ENCODE data around the gene IL16.

Gene IL16

GRCh38 chr15:81257435-81257834, 60.8 kb downstream of the IL16 start:
- DNase-seq = no peak

GRCh38 chr15:81258455-81258854, 61.8 kb downstream of the IL16 start:
- DNase-seq = no peak

DNA sequence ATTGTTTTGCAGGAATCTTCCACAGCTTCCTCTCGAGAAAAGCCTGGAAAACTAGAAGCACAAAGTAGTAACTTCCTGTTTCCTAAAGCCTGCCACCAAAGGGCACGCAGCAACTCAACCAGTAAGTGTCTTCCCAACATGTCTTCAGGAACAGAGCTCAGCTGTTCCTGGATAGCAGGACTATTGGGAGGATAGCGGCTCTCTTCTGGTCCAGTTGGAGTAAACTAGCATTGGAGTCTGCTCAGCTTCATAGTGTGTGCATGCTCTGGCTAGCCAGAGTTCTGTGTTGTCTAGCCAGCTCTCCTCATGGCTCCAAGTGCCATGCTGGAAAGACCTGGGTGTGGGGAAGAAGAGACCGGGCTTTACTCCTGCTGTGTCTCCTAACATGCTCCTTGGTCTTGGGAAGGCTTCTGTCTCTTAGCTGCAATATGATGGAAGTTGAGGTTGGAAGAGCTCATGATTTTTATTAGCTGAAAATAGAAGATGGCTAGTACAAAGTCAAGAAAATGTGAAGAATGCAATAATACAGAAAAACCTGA, 63.1 kb downstream of the IL16 start:
- DNase-seq = no peak

DNA sequence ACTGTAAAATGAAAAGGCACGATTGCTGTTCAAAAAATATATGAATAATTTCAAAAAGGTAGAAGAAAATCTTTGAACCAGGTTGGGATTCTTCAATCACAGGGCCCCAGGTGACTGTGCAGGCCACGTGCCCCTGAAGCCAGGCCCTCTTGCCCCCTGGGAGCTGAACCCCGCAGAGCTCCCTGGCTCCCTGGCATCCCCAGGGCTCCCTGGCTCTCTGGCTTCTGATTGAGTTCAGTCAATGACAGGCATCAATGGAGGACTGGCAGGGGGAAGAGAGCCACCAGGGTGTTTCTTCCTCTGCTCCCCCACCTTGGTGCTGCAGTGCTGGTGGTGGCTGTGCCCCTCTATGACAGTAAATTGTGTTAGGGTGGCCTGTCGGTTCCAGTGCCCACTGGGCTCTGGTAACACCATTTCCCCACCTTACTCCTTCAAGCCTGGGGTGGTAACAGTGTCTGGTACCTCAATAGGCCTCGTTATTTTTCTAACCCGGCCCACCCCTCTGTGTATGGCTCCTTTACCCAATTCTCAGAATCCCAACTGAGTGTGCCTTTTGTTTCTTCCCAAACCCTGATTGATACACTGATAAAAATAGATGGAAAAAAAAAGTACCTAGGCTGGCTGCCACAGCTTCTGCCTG, 64.6 kb downstream of the IL16 start:
- no peak for DNase-seq

GRCh38 chr15:81263477-81263876, 66.8 kb downstream of the IL16 start:
- no peak for DNase-seq

- no peak for DNase-seq
Observed at GRCh38 chr15:81264072-81264857, 67.6 kb downstream of the IL16 start.

GRCh38 chr15:81265256-81265943, 68.7 kb downstream of the IL16 start:
- no peak for DNase-seq

- DNase-seq = peak; percentile 75
Observed at GRCh38 chr15:81265944-81266775, 69.5 kb downstream of the IL16 start.

DNA sequence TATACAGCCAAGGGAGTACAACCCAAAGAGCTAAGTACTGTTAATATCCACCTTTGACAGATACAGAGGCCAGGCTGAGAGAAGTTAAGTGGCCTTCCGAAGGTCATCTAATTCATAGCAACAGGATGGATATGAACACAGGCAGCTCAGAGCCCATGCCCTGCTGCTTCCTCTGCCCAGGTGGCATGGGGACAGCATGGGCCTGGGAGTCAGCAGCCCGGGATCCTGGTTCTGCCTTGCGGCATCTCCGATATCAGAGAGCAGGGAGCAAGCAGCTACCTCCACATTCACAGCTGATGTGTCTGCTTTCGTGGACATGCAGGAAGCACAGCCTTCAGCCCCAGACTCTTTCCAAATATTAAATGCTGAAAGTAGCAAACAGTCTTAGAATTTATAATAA, 71.7 kb downstream of the IL16 start:
- no peak for DNase-seq

DNA sequence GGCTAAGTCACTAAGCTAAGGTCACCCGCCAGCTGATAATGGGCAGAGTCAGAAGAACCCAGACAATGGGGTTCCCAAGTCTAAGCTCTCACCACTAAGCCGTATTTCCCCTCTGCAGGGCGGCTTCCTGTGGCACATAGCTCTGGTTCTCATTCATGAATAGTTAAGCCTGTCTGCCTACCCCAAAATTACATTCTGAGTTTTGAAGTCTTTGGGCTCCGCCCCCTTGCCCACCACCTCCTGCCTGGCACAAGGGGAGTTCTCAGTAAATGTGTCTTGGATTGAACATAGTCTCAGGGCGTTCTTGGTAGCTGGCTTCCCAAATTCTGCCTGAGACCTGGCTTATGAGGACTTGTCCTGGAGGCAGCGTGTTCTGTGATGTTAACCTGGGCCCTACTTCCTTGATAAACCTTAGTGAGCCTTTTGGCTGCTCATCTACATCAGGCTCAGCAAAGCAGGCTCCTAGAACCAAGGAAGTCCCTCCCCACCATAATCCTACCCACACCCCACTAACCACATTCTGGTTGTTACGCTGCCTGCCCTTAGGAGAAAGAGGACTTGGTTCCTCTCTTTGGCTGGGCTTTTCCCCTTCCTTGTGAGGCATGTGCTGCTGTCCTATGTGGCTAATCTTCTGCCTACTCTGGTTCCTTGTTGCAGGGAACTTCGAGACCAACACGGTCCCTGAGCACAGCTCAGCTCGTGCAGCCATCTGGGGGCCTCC, 72.4 kb downstream of the IL16 start:
- DNase-seq = no peak

- DNase-seq = no peak
Observed at GRCh38 chr15:81270188-81270587, 73.5 kb downstream of the IL16 start.

GRCh38 chr15:81270781-81271491, 74.3 kb downstream of the IL16 start:
- peak; percentile 81 for DNase-seq

DNA sequence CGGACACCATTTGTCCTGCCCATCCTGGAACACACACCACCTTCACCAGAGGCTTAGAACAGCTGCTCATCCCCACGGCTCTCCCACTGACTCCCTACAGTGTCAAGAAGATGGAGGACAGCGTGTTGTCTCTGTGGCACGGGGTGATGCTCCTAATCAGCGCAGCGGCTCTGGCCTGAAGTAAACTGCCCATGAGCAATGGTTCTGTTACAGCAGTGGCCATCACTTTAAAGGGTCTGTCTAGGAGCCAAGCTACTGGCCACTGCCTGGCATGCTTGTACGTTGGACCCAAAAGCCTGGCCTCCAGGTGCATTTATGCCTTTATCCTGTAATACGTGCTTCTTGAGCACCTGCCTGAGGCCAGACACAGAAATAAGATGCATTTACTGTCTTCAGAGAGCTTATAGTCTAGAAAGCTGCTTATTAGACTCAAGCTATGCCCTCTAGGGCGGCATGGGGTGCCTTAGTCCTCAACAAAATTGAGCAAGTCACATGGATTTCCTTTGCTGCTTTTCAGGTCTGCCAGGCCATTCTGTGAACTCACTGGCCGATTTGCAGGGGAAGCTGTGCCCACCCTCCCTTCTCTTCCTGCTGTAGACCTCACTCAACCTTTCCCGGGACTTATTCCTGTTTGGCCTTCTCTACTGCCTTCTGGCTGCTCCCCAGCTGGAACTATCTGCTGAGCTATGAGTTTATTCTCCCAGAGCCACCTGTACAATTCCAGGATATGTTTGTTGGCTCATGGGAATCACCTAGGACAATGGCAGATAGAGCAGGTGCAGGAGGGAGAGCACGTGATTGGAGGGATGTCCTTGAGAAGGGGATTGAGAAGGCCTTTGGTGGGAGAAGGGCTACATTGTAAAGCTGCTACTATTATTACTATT, 75.3 kb downstream of the IL16 start:
- DNase-seq = no peak

- DNase-seq = no peak
Observed at GRCh38 chr15:81273200-81273599, 76.5 kb downstream of the IL16 start.

DNA sequence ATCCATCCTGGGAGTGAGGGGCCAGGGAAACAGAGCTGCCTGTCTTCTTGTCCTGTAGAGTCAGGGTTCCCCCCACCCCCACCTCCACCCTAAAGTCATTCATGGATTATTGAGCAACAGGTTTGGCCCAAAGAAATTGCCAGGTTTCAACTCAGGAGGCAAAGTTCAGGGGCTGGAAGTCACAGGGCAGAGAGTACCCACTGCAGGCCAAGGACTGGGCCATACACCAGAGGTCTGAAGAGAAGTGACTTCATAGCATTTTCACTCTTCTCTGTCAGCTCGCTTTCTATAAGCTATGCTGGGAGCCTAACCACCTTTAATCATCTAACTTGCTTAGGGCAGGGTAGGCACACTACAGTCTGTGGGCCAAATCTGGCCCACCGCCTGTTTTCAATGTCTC, 77.2 kb downstream of the IL16 start:
- DNase-seq = no peak

GRCh38 chr15:81274255-81274654, 77.6 kb downstream of the IL16 start:
- DNase-seq = no peak

DNA sequence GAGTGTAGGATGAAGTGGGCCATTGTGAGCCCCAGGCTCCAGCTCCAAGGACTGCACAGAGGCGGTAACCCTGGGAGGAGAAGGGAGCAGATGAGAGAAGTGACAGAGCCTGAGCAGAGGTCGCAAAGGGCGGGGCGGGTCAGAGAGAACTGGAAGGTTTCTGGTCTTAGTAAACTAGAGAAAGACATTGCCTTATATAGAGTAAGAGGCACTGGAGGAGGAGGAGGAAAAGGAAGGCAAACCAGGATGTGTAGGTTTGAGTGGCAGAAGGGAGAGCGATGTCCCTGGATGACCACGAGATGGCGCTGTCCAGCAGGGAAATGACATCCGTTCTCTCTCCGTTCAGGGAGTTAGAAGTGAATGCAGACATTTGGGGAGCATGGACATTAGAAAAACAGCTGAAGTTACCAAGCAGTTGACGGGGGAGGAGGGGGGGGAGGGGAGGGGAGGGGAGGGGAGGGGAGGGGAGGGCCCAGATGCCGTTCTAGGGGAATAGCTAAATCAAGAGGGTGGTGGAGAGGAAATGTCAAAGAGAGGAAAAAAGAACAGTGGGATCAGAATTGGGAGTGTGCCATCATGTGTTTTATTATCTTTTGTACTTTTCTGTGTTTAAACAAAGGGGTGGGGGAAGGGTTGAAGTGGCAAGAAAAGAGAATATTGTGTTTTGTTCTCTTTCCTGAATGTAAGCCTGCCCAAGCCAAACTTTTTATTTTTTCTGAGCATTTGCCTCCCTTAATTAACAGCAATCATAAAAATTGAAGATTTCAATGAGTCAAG, 78.4 kb downstream of the IL16 start:
- peak; percentile 84 for DNase-seq

- no peak for DNase-seq
Observed at GRCh38 chr15:81275711-81276392, 79.2 kb downstream of the IL16 start.

DNA sequence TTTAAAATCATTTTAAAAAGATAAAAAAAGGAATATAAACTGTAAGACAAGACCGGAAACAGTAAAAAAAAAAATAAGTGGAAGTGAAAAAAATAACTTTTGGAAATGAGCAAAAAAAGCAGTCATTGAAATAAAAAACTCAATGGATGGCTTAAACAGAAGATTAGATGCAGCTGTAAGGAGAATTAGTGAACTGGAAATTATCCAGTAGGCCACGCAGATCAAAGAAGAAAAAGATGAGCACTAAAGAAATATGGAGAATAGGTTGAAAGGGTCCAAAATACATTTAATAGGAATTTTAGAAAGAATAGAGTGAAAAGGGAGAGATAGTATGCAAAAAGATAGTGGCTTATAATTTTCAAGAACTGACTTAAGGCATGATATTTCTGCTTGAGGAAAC, 80.3 kb downstream of the IL16 start:
- DNase-seq = no peak
